GM18505 (cell line): ENCODE measurements around the gene FGB.

ENCODE experiments used
- ATAC-seq: cut with Tn5 transposase; IDR thresholded peaks from one replicate; pipeline ENCODE4 v1.9.1; 2021; ENCODE audit not compliant: unreplicated experiment
- POLR2A ChIP-seq: IDR thresholded peaks from 4 replicates; pipeline ENCODE4 v1.6.1; 2011; ENCODE audit warnings: borderline replicate concordance; ENCODE audit not compliant: insufficient read depth, insufficient read length; ENCODE audit errors: extremely low read depth

FGB gene

GRCh38 chr4:154549894-154550790 is 12.7 kb upstream of the FGB start, which contains the start of gene PLRG1:
Gene PLRG1 (minus strand): TSS chr4:154550400. CDS start chr4:154550308, 92 bp downstream.
- peak; percentile 99 for ATAC-seq
- TF ChIP-seq POLR2A, result peak; percentile 91

- peak; percentile 48 for ATAC-seq
- no peak for TF ChIP-seq POLR2A
Observed at GRCh38 chr4:154551872-154552686, 10.7 kb upstream of the FGB start.

- ATAC-seq, result peak; percentile 31
- TF ChIP-seq POLR2A, result no peak
Observed at GRCh38 chr4:154559141-154559493, 3.7 kb upstream of the FGB start.

GRCh38 chr4:154559494-154560418 is 3.1 kb upstream of the FGB start:
- peak; percentile 79 for ATAC-seq
- TF ChIP-seq POLR2A, result no peak

- ATAC-seq, result no peak
- no peak for TF ChIP-seq POLR2A
Observed at GRCh38 chr4:154560419-154560801, 2.4 kb upstream of the FGB start.

GRCh38 chr4:154560824-154561231 is 2.0 kb upstream of the FGB start:
- no peak for TF ChIP-seq POLR2A
- ATAC-seq, result no peak

- ATAC-seq, result no peak
- TF ChIP-seq POLR2A, result no peak
Observed at GRCh38 chr4:154564311-154564710, 1.5 kb downstream of the FGB start.

- ATAC-seq, result no peak
Observed at GRCh38 chr4:154565704-154566103, 2.9 kb downstream of the FGB start.

GRCh38 chr4:154566639-154567204 is 3.9 kb downstream of the FGB start:
- no peak for ATAC-seq
- no peak for TF ChIP-seq POLR2A

More at GRCh38 chr4:154565704-154566103, 2.9 kb downstream of the FGB start:
- TF ChIP-seq POLR2A, result no peak

- no peak for TF ChIP-seq POLR2A
- no peak for ATAC-seq
Observed at GRCh38 chr4:154569028-154569427, 6.2 kb downstream of the FGB start.

GRCh38 chr4:154569584-154569983 is 6.8 kb downstream of the FGB start:
- no peak for ATAC-seq
- TF ChIP-seq POLR2A, result no peak

- ATAC-seq, result no peak
- no peak for TF ChIP-seq POLR2A
Observed at GRCh38 chr4:154573190-154573870, 10.5 kb downstream of the FGB start.
